ENCODE measurements around the gene IDS. TPM values are rescaled to one million over a fixed set of nuclear protein-coding genes. Genes with fewer than 3 reads are reported as not detected.
"Not testable (repeated sequence)": the region's sequence is repeated elsewhere in the genome, so short reads cannot be mapped to it uniquely, and the experiment has no call there.

The IDS gene
- total RNA-seq, 2 donors from 2014 or later, result 23.9 to 32.5 TPM

- H3K27me3 ChIP-seq, result no peaks in the 10 kb centered on the region
- peak overlapping the region; percentile 87 for H3K27ac ChIP-seq
- no peak for TF ChIP-seq CTCF (IDR thresholded peaks at IDR 0.05)
- peak overlapping the region; percentile 61 for H3K4me3 ChIP-seq
- H3K36me3 ChIP-seq, result no peaks in the 10 kb centered on the region
- intact Hi-C loops (cut with DNase I), result no loop called here
- H3K9me3 ChIP-seq, result no peaks in the 10 kb centered on the region
- H3K9ac ChIP-seq (ENCODE audit: low read depth in 2 of 2, low read length in 2 of 2), result peak overlapping the region; percentile 84 to 86
- H3K4me1 ChIP-seq, result no peaks in the 10 kb centered on the region
- DNase-seq, result no peak
Measured at GRCh38 chrX:149541521-149542047, 36.5 kb upstream of the IDS start.

- Histone ChIP-seq H3K27me3 (no peaks in the 10 kb centered on the region), H3K4me1 (no peaks in the 10 kb centered on the region), H3K9ac (ENCODE audit: low read depth in 2 of 2, low read length in 2 of 2) (peak within 1 kb of the TSS; percentile 84 to 86), H3K9me3 (no peaks in the 10 kb centered on the region), H3K27ac (peak within 1 kb of the TSS; percentile 87), H3K36me3 (no peaks in the 10 kb centered on the region), H3K4me3 (peak within 1 kb of the TSS; percentile 61)
- TF ChIP-seq CTCF (IDR thresholded peaks at IDR 0.05), result no peak
- intact Hi-C loops (cut with DNase I), result no loop called here
- DNase-seq, result peak; percentile 89
Measured at GRCh38 chrX:149540621-149541520, 35.8 kb upstream of the IDS start, which contains the start of gene EOLA1. Gene EOLA1 (plus strand): TSS chrX:149541012. CDS start chrX:149545631, 4,619 bp downstream.

GRCh38 chrX:149540131-149540620, 35.1 kb upstream of the IDS start:
- Histone ChIP-seq H3K27me3 (no peaks in the 10 kb centered on the region), H3K36me3 (no peaks in the 10 kb centered on the region), H3K9me3 (no peaks in the 10 kb centered on the region), H3K9ac (ENCODE audit: low read depth in 2 of 2, low read length in 2 of 2) (peak overlapping the region; percentile 84 to 86), H3K27ac (peak overlapping the region; percentile 87), H3K4me3 (peak overlapping the region; percentile 61), H3K4me1 (no peaks in the 10 kb centered on the region)
- TF ChIP-seq CTCF (IDR thresholded peaks at IDR 0.05), result no peak
- peak; percentile 92 for DNase-seq
- intact Hi-C loops (cut with DNase I), result no loop called here

- peak; percentile 86 for DNase-seq
- Histone ChIP-seq H3K4me1 (no peaks in the 10 kb centered on the region), H3K27me3 (no peaks in the 10 kb centered on the region), H3K27ac (peak overlapping the region; percentile 47), H3K36me3 (no peaks in the 10 kb centered on the region), H3K4me3 (peak overlapping the region; percentile 31), H3K9me3 (no peaks in the 10 kb centered on the region), H3K9ac (ENCODE audit: low read depth in 2 of 2, low read length in 2 of 2) (peak overlapping the region; percentile 26 to 55)
- TF ChIP-seq CTCF (IDR thresholded peaks at IDR 0.05), result no peak
- intact Hi-C loops (cut with DNase I), result no loop called here
Measured at GRCh38 chrX:149539283-149540130, 34.4 kb upstream of the IDS start.

- H3K36me3 ChIP-seq; H3K27me3 ChIP-seq; DNase-seq; intact Hi-C loops (cut with DNase I); H3K27ac ChIP-seq; H3K9me3 ChIP-seq; H3K4me1 ChIP-seq; H3K4me3 ChIP-seq; H3K9ac ChIP-seq (ENCODE audit: low read depth in 2 of 2, low read length in 2 of 2): not testable (repeated sequence)
Measured at GRCh38 chrX:149537474-149537873, 32.4 kb upstream of the IDS start.

GRCh38 chrX:149534926-149535602, 30.0 kb upstream of the IDS start:
- H3K9me3 ChIP-seq; DNase-seq; H3K27me3 ChIP-seq; H3K4me3 ChIP-seq; H3K36me3 ChIP-seq; intact Hi-C loops (cut with DNase I); H3K9ac ChIP-seq (ENCODE audit: low read depth in 2 of 2, low read length in 2 of 2); H3K4me1 ChIP-seq; H3K27ac ChIP-seq: not testable (repeated sequence)

- intact Hi-C loops (cut with DNase I); H3K9ac ChIP-seq (ENCODE audit: low read depth in 2 of 2, low read length in 2 of 2); H3K9me3 ChIP-seq; H3K27ac ChIP-seq; H3K4me1 ChIP-seq; H3K4me3 ChIP-seq; H3K36me3 ChIP-seq; DNase-seq; H3K27me3 ChIP-seq: not testable (repeated sequence)
Measured at GRCh38 chrX:149533999-149534398, 28.9 kb upstream of the IDS start.

- H3K4me1 ChIP-seq; intact Hi-C loops (cut with DNase I); H3K27ac ChIP-seq; DNase-seq; H3K4me3 ChIP-seq; H3K9ac ChIP-seq (ENCODE audit: low read depth in 2 of 2, low read length in 2 of 2); H3K36me3 ChIP-seq; H3K27me3 ChIP-seq; H3K9me3 ChIP-seq: not testable (repeated sequence)
Measured at GRCh38 chrX:149532868-149533267, 27.8 kb upstream of the IDS start.

Data from colonic mucosa (tissue), 4 donors.